Upper lobe of left lung (tissue), 4 donors: ENCODE measurements around the gene GLRX.

ENCODE experiments used
- CTCF ChIP-seq, 6 experiments: fragments of 450-650 bp in 4 of 6; fragments of 200-600 bp in 2 of 6; sonication (generic) in 2 of 6; IDR thresholded peaks; one replicate each; pipeline ENCODE4 v1.5.1; 2016 to 2019; ENCODE audit warnings: antibody characterized with exemption in 6 of 6
- EP300 ChIP-seq, 4 donors: sonication (generic); formaldehyde crosslinking; IDR thresholded peaks; one replicate each; pipeline ENCODE4 v1.5.1; 2017; ENCODE audit warnings: antibody characterized with exemption in 4 of 4, control low read depth in 2 of 4
- POLR2A ChIP-seq, 4 donors: fragments of 450-650 bp; IDR thresholded peaks; one replicate each; pipeline ENCODE4 v1.5.1; 2016 to 2017; ENCODE audit warnings: antibody characterized with exemption in 4 of 4, mild to moderate bottlenecking in 2 of 4
- POLR2AphosphoS5 ChIP-seq, 2 donors: sonication (generic); formaldehyde crosslinking; IDR thresholded peaks; one replicate each; pipeline ENCODE4 v1.5.1; 2017; ENCODE audit warnings: antibody characterized with exemption in 2 of 2

DNA sequence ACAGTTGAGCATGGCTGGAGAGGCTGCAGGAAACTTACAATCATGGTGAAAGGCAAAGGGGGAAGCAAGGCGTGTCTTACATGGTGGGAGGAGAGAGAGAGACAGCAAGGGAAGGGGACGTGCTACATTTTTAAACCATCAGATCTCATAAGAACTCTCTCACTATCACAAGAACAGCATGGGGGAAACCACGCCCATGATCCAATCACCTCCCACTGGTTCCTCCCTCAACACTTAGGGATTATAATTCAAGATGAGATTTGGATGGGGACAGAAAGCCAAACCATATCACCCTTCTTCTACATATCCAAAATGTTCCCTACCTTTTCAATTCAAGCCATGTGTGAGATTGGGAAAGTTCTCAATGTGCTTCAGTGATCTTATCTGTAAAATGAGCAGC is 22.9 kb upstream of the GLRX start:
- no peak for TF ChIP-seq CTCF (IDR thresholded peaks at IDR 0.05)
- no peak for TF ChIP-seq POLR2A (IDR thresholded peaks at IDR 0.05)
- TF ChIP-seq POLR2AphosphoS5 (IDR thresholded peaks at IDR 0.05) = no peak
- TF ChIP-seq EP300 (IDR thresholded peaks at IDR 0.05) = no peak
